ENCODE data around the gene ITGB4. TPM values are rescaled to one million over a fixed set of nuclear protein-coding genes. Genes with fewer than 3 reads are reported as not detected.

ITGB4 gene
- total and polyA plus RNA-seq, 2 of the 13 experiments (the other 11 are each of a cell fraction or from before 2014, with no cell fraction given) = 6.9 to 14.5 TPM

GRCh38 chr17:75784473-75785015, 63.3 kb downstream of the ITGB4 start, which contains the start of gene UNK (continued):
- TF ChIP-seq ZBTB7B (CRISPR knock-in tag; IDR thresholded peaks at IDR 0.05) = no peak
- peak; percentile 94 for TF ChIP-seq NR2C2 (CRISPR knock-in tag; IDR thresholded peaks at IDR 0.05; ENCODE audit: borderline replicate concordance)
- TF ChIP-seq MTA1 (CRISPR knock-in tag; IDR thresholded peaks at IDR 0.05; ENCODE audit: borderline replicate concordance) = no peak
- peak; percentile 23 for TF ChIP-seq ZNF407 (CRISPR knock-in tag; IDR thresholded peaks at IDR 0.05; ENCODE audit: not compliant biosample characterization)
- 0 out of 2 replicates have a peak, but pooled peaks have one; percentile 63 for TF ChIP-seq ZFP91 (CRISPR knock-in tag; IDR thresholded peaks at IDR 0.05; ENCODE audit: borderline replicate concordance)
- no peak; the same call in none of the 2 replicates for TF ChIP-seq CBFB (CRISPR knock-in tag; IDR thresholded peaks at IDR 0.05)
- TF ChIP-seq ZNF589 (CRISPR knock-in tag; conservative IDR thresholded peaks at IDR 0.05) = no peak
- no peak; the same call in none of the 2 replicates for TF ChIP-seq HNF1B (CRISPR knock-in tag; IDR thresholded peaks at IDR 0.05)
- no peak; the same call in 1 of the 2 replicates for TF ChIP-seq RXRA (CRISPR knock-in tag; IDR thresholded peaks at IDR 0.05)
- no peak for TF ChIP-seq GRHL1 (CRISPR knock-in tag; conservative IDR thresholded peaks at IDR 0.05)
- TF ChIP-seq KDM5B (CRISPR knock-in tag; IDR thresholded peaks at IDR 0.05; ENCODE audit: borderline replicate concordance) = no peak; the same call in 1 of the 2 replicates
- TF ChIP-seq MTF1 (CRISPR knock-in tag; IDR thresholded peaks at IDR 0.05) = no peak
- no peak; the same call in 1 of the 2 replicates for TF ChIP-seq SALL2 (CRISPR knock-in tag; IDR thresholded peaks at IDR 0.05)
- no peak for TF ChIP-seq ZNF639 (CRISPR knock-in tag; conservative IDR thresholded peaks at IDR 0.05)
